Measurements from ENCODE around the gene PRKCA.

- TF ChIP-seq CTCF (IDR thresholded peaks at IDR 0.05; ENCODE audit: low read depth, low read length, poor library complexity, severe bottlenecking) (no peak), EZH2phosphoT487 (IDR thresholded peaks at IDR 0.05; ENCODE audit: borderline replicate concordance, low read length) (no peak)
These were observed 95.1 kb downstream of the PRKCA start for GRCh38 chr17:66397486-66397885.

Measured in DOHH2 (cell line).